HepG2 (cell line): Measurements from ENCODE around the gene TNP2. TPM values are rescaled to one million over a fixed set of nuclear protein-coding genes. Genes with fewer than 3 reads are reported as not detected.

Source experiments
- AKAP8 ChIP-seq: sonication (generic); formaldehyde crosslinking; IDR thresholded peaks from 2 replicates; pipeline ENCODE4 v1.5.1; 2020; ENCODE audit warnings: mild to moderate bottlenecking, missing genetic modification reagents
- CREM ChIP-seq, 2 experiments: sonication (generic) in 1 of 2; formaldehyde crosslinking in 1 of 2; IDR thresholded peaks; 2 replicates each; pipeline versions ENCODE4 v1.4.0 to v1.6.1; 2016 to 2020; ENCODE audit warnings: antibody characterized with exemption in 1 of 2, mild to moderate bottlenecking in 1 of 2, missing genetic modification reagents in 1 of 2
- ERF ChIP-seq: IDR thresholded peaks from 2 replicates; pipeline ENCODE4 v1.6.1; 2018; ENCODE audit warnings: missing biosample characterization, missing genetic modification reagents
- GPN1 ChIP-seq: sonication (generic); formaldehyde crosslinking; IDR thresholded peaks from 2 replicates; pipeline ENCODE4 v1.5.1; 2020; ENCODE audit warnings: missing genetic modification reagents, borderline replicate concordance
- HDAC2 ChIP-seq: sonication (generic); formaldehyde crosslinking; IDR thresholded peaks from 2 replicates; pipeline ENCODE4 v1.4.0; 2020; ENCODE audit warnings: missing genetic modification reagents
- NCOA1 ChIP-seq: sonication (generic); formaldehyde crosslinking; IDR thresholded peaks from 2 replicates; pipeline ENCODE4 v1.9.0; 2021; ENCODE audit warnings: missing genetic modification reagents
- NFKB2 ChIP-seq: sonication (generic); formaldehyde crosslinking; IDR thresholded peaks from 2 replicates; pipeline ENCODE4 v1.4.0; 2020; ENCODE audit warnings: missing genetic modification reagents, borderline replicate concordance
- NKX3-1 ChIP-seq: sonication (generic); formaldehyde crosslinking; IDR thresholded peaks from 2 replicates; pipeline ENCODE4 v1.5.0; 2020; ENCODE audit warnings: missing genetic modification reagents
- NPAS2 ChIP-seq: sonication (generic); formaldehyde crosslinking; IDR thresholded peaks from 2 replicates; pipeline ENCODE4 v1.8.0; 2022; ENCODE audit warnings: mild to moderate bottlenecking, missing genetic modification reagents, borderline replicate concordance
- PHF21A ChIP-seq: sonication (generic); formaldehyde crosslinking; IDR thresholded peaks from 2 replicates; pipeline ENCODE4 v1.5.0; 2020; ENCODE audit warnings: mild to moderate bottlenecking, missing genetic modification reagents
- PTBP1 ChIP-seq: fragments of 200-400 bp; formaldehyde crosslinking; IDR thresholded peaks from 2 replicates; pipeline ENCODE4 v1.6.1; 2018; ENCODE audit warnings: low read length, low read depth; ENCODE audit not compliant: poor library complexity, severe bottlenecking
- RBAK ChIP-seq: sonication (generic); formaldehyde crosslinking; IDR thresholded peaks from 2 replicates; pipeline ENCODE4 v1.5.1; 2020; ENCODE audit warnings: mild to moderate bottlenecking, missing genetic modification reagents
- RBM22 ChIP-seq: fragments of 200-400 bp; formaldehyde crosslinking; optimal IDR thresholded peaks from 2 replicates; pipeline ENCODE3; 2017; ENCODE audit warnings: mild to moderate bottlenecking, low read length, moderate library complexity
- RFX5 ChIP-seq: IDR thresholded peaks from 2 replicates; pipeline ENCODE4 v1.6.1; 2011; ENCODE audit warnings: low read depth, low read length, improper control_type of control experiment
- SPEN ChIP-seq: sonication (generic); formaldehyde crosslinking; IDR thresholded peaks from 2 replicates; pipeline ENCODE4 v1.5.1; 2020; ENCODE audit warnings: low read depth, mild to moderate bottlenecking, missing genetic modification reagents
- STAG1 ChIP-seq: sonication (generic); formaldehyde crosslinking; IDR thresholded peaks from 2 replicates; pipeline ENCODE4 v1.4.0; 2020; ENCODE audit warnings: missing genetic modification reagents
- STAT5B ChIP-seq: sonication (generic); formaldehyde crosslinking; IDR thresholded peaks from 2 replicates; pipeline ENCODE4 v1.4.0; 2020; ENCODE audit warnings: missing genetic modification reagents
- SYNCRIP ChIP-seq: fragments of 200-400 bp; formaldehyde crosslinking; IDR thresholded peaks from 2 replicates; pipeline ENCODE4 v1.6.1; 2018; ENCODE audit warnings: mild to moderate bottlenecking, low read depth, low read length; ENCODE audit not compliant: insufficient read depth
- ZNF263 ChIP-seq: sonication (generic); formaldehyde crosslinking; IDR thresholded peaks from 2 replicates; pipeline ENCODE4 v1.4.0; 2020; ENCODE audit warnings: missing genetic modification reagents
- ZNF326 ChIP-seq: sonication (generic); formaldehyde crosslinking; IDR thresholded peaks from 2 replicates; pipeline ENCODE4 v1.4.0; 2020; ENCODE audit warnings: missing genetic modification reagents, borderline replicate concordance
- ZNF720 ChIP-seq: sonication (generic); formaldehyde crosslinking; IDR thresholded peaks from 2 replicates; pipeline ENCODE4 v1.4.0; 2020; ENCODE audit warnings: missing genetic modification reagents
- polyA plus RNA-seq, 8 experiments: library from polyadenylated mRNA; depleted of rRNA in 3 of 8; stranded (reverse) in 7 of 8; unstranded in 1 of 8; fragments of >200 nt; fragmentation: Illumina TruSeq in 4 of 8; extraction: Trizol in 4 of 8; gene quantifications; 2 replicates each; pipeline versions ENCODE4 v1.2.1 to v1.2.3, GENCODE V29; 2011 to 2016; ENCODE audit warnings: low read depth in 4 of 8, missing spikeins in 1 of 8, mixed read lengths in 1 of 8; ENCODE audit not compliant: insufficient read depth in 1 of 8
- total RNA-seq, 5 experiments: library from RNA; depleted of rRNA; stranded (reverse); fragments of >200 nt; fragmentation: Illumina TruSeq; extraction: Trizol; gene quantifications; 2 replicates each; pipeline ENCODE4 v1.2.3, GENCODE V29; 2016; ENCODE audit warnings: low read depth in 1 of 5
- TF ChIP-seq, protein P1 (sequence below): sonication (generic); formaldehyde crosslinking; IDR thresholded peaks from 2 replicates; pipeline ENCODE4 v1.8.0; 2022; ENCODE audit warnings: missing genetic modification reagents, mild to moderate bottlenecking, borderline replicate concordance
- TF ChIP-seq, protein P2 (sequence below): sonication (generic); formaldehyde crosslinking; IDR thresholded peaks from 2 replicates; pipeline ENCODE4 v1.4.0; 2020; ENCODE audit warnings: missing genetic modification reagents
- TF ChIP-seq, protein P3 (sequence below): sonication (generic); formaldehyde crosslinking; IDR thresholded peaks from 2 replicates; pipeline ENCODE4 v1.4.0; 2020; ENCODE audit warnings: mild to moderate bottlenecking, missing genetic modification reagents
- TF ChIP-seq, protein P4 (sequence below): fragments of 450-650 bp; IDR thresholded peaks from 2 replicates; pipeline ENCODE4 v1.6.1; 2017

The TNP2 gene
- total and polyA plus RNA-seq, 2 of the 13 experiments (the other 11 are each of a cell fraction or from before 2014, with no cell fraction given) = not detected

DNA sequence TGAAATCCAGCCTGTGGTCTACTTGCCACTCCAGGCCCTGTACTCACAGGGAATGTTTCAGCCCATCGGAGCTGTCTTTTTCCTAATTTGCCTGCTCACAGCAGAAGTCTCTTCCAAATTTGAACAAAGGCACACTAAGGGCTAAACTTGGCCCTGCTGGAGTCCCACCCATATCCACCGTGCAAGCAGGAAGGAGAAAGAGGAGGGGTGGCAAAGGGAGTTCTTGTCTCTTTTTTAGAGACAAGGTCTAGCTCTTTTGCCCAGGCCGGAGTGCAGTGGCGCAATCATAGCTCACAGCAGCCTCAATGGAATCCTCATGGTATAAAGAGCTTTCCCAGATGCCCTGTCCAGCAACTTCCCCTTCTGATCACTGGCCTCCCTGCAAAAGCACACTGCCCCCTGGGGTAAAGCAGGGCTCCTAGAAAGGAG is 14.7 kb upstream of the TNP2 start (continued):
- TF ChIP-seq NFKB2 (CRISPR knock-in tag) (no peak), GPN1 (CRISPR knock-in tag) (no peak), STAT5B (no peak), NKX3-1 (CRISPR knock-in tag) (no peak), RBAK (CRISPR knock-in tag) (no peak), ZNF326 (no peak), PTBP1 (no peak), RBM22 (no peak), RFX5 (no peak), HDAC2 (CRISPR knock-in tag) (peak; percentile 66; the same call in 1 of the 2 replicates), PHF21A (CRISPR knock-in tag) (no peak; the same call in 1 of the 2 replicates), NCOA1 (no peak), ZNF720 (CRISPR knock-in tag) (no peak), AKAP8 (CRISPR knock-in tag) (no peak), NPAS2 (CRISPR knock-in tag) (no peak), ERF (CRISPR knock-in tag) (peak; percentile 70; the same call in 1 of the 2 replicates), ZNF263 (no peak), SYNCRIP (no peak), CREM (IDR thresholded peaks at IDR 0.05) (no peak), CREM (CRISPR knock-in tag; IDR thresholded peaks at IDR 0.05) (no peak), SPEN (CRISPR knock-in tag) (peak; percentile 12; the same call in 1 of the 2 replicates), STAG1 (CRISPR knock-in tag) (no peak)
- TF ChIP-seq, protein P1, sequence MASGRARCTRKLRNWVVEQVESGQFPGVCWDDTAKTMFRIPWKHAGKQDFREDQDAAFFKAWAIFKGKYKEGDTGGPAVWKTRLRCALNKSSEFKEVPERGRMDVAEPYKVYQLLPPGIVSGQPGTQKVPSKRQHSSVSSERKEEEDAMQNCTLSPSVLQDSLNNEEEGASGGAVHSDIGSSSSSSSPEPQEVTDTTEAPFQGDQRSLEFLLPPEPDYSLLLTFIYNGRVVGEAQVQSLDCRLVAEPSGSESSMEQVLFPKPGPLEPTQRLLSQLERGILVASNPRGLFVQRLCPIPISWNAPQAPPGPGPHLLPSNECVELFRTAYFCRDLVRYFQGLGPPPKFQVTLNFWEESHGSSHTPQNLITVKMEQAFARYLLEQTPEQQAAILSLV = no peak
- TF ChIP-seq, protein P2, sequence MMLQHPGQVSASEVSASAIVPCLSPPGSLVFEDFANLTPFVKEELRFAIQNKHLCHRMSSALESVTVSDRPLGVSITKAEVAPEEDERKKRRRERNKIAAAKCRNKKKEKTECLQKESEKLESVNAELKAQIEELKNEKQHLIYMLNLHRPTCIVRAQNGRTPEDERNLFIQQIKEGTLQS (CRISPR knock-in tag) = no peak
- TF ChIP-seq, protein P3, sequence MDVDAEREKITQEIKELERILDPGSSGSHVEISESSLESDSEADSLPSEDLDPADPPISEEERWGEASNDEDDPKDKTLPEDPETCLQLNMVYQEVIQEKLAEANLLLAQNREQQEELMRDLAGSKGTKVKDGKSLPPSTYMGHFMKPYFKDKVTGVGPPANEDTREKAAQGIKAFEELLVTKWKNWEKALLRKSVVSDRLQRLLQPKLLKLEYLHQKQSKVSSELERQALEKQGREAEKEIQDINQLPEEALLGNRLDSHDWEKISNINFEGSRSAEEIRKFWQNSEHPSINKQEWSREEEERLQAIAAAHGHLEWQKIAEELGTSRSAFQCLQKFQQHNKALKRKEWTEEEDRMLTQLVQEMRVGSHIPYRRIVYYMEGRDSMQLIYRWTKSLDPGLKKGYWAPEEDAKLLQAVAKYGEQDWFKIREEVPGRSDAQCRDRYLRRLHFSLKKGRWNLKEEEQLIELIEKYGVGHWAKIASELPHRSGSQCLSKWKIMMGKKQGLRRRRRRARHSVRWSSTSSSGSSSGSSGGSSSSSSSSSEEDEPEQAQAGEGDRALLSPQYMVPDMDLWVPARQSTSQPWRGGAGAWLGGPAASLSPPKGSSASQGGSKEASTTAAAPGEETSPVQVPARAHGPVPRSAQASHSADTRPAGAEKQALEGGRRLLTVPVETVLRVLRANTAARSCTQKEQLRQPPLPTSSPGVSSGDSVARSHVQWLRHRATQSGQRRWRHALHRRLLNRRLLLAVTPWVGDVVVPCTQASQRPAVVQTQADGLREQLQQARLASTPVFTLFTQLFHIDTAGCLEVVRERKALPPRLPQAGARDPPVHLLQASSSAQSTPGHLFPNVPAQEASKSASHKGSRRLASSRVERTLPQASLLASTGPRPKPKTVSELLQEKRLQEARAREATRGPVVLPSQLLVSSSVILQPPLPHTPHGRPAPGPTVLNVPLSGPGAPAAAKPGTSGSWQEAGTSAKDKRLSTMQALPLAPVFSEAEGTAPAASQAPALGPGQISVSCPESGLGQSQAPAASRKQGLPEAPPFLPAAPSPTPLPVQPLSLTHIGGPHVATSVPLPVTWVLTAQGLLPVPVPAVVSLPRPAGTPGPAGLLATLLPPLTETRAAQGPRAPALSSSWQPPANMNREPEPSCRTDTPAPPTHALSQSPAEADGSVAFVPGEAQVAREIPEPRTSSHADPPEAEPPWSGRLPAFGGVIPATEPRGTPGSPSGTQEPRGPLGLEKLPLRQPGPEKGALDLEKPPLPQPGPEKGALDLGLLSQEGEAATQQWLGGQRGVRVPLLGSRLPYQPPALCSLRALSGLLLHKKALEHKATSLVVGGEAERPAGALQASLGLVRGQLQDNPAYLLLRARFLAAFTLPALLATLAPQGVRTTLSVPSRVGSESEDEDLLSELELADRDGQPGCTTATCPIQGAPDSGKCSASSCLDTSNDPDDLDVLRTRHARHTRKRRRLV (CRISPR knock-in tag) = no peak
- TF ChIP-seq, protein P4, sequence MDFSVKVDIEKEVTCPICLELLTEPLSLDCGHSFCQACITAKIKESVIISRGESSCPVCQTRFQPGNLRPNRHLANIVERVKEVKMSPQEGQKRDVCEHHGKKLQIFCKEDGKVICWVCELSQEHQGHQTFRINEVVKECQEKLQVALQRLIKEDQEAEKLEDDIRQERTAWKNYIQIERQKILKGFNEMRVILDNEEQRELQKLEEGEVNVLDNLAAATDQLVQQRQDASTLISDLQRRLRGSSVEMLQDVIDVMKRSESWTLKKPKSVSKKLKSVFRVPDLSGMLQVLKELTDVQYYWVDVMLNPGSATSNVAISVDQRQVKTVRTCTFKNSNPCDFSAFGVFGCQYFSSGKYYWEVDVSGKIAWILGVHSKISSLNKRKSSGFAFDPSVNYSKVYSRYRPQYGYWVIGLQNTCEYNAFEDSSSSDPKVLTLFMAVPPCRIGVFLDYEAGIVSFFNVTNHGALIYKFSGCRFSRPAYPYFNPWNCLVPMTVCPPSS = no peak
